ENCODE measurements around the gene PCSK1N.

Gene PCSK1N

DNA sequence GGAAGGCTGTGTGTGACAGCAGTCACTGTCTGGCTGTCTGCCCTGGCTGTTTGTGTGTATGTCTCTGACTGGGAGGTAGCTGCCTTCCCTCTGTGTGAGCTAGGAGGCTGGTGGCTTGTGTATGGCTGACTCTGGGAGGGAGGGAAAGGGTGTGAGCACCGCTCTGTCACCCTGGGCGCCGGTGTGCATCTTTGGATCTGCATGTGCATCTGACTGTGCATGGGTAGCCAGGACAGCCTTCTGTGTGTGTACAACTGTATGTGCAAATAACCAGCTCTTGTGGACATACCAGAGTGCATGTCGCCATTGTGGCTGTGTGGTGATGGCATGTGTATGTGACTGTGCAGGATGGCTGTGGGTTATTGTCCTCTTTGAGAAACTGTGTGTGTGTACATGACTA, 16.5 kb downstream of the PCSK1N start:
- H3K4me3 ChIP-seq (ENCODE audit: low read depth, low read length) = no peak overlapping the region
- TF ChIP-seq, protein P1, sequence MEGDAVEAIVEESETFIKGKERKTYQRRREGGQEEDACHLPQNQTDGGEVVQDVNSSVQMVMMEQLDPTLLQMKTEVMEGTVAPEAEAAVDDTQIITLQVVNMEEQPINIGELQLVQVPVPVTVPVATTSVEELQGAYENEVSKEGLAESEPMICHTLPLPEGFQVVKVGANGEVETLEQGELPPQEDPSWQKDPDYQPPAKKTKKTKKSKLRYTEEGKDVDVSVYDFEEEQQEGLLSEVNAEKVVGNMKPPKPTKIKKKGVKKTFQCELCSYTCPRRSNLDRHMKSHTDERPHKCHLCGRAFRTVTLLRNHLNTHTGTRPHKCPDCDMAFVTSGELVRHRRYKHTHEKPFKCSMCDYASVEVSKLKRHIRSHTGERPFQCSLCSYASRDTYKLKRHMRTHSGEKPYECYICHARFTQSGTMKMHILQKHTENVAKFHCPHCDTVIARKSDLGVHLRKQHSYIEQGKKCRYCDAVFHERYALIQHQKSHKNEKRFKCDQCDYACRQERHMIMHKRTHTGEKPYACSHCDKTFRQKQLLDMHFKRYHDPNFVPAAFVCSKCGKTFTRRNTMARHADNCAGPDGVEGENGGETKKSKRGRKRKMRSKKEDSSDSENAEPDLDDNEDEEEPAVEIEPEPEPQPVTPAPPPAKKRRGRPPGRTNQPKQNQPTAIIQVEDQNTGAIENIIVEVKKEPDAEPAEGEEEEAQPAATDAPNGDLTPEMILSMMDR (IDR thresholded peaks at IDR 0.05; ENCODE audit: control insufficient read depth, extremely low read depth, insufficient read depth) = no peak
- DNase-seq (ENCODE audit: low read depth) = no peak

DNA sequence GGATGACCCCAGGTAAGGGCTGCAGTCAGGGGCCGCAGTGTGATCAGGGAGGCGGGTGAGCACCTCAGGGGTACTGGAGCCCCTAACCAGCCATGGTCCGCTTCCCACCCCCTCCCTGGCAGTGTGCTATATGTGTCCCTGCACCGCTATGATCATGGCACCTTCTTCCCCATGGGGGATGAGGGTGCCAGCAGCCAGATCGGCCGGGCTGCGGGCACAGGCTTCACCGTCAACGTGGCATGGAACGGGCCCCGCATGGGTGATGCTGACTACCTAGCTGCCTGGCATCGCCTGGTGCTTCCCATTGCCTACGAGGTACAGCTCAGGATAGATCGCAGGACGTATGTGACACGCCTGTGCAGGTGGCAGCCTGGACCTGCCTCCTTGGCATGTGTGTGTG, 17.3 kb downstream of the PCSK1N start:
- H3K4me3 ChIP-seq (ENCODE audit: low read depth, low read length) = no peak overlapping the region
- DNase-seq (ENCODE audit: low read depth) = no peak
- TF ChIP-seq, protein P1 (IDR thresholded peaks at IDR 0.05; ENCODE audit: control insufficient read depth, extremely low read depth, insufficient read depth) = no peak

DNA sequence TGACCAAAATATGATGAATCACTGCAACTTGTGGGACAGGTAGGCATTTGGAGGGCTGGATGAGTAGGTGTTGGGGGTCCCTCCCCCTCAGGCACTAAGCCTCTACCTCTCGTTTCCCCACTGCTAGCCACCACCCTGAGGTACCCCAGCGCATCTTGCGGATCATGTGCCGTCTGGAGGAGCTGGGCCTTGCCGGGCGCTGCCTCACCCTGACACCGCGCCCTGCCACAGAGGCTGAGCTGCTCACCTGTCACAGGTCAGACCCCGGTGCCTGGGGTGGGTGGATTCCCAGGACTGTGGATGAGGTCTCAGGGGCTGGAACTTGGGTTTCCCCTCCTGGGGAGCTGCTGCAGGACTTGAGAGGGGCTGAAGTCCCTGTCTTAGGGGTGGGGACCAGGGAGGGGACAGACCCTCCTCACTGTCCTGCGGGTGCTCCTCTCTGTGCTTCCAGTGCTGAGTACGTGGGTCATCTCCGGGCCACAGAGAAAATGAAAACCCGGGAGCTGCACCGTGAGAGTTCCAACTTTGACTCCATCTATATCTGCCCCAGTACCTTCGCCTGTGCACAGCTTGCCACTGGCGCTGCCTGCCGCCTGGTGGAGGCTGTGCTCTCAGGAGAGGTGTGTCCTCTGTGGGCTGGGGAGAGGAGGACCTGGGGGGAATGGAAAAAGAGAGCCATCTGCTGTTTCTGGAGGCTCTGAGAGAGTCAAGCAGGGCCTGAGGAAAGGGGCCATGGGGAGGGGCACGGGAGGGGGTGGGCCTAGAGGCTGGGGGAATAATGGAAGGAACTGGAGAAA, 19.2 kb downstream of the PCSK1N start:
- no peak for DNase-seq (ENCODE audit: low read depth)
- H3K4me3 ChIP-seq (ENCODE audit: low read depth, low read length) = no peak overlapping the region
- TF ChIP-seq, protein P1 (IDR thresholded peaks at IDR 0.05; ENCODE audit: control insufficient read depth, extremely low read depth, insufficient read depth) = no peak

DNA sequence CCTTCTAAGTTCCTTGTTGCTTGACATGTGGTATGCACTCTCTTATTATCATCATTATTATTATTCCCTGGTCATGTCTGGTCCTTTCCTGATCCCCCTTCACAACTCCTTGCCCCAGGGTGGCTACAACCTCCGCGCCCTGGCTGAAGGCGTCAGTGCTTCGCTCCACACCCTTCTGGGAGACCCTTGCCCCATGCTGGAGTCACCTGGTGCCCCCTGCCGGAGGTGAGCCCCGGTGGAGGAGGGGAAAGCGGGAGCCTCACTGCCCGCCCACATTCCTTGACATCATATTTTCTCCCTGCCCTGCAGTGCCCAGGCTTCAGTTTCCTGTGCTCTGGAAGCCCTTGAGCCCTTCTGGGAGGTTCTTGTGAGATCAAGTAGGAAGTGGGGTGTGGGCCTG, 20.1 kb downstream of the PCSK1N start:
- TF ChIP-seq, protein P1 (IDR thresholded peaks at IDR 0.05; ENCODE audit: control insufficient read depth, extremely low read depth, insufficient read depth) = no peak
- no peak for DNase-seq (ENCODE audit: low read depth)
- H3K4me3 ChIP-seq (ENCODE audit: low read depth, low read length) = no peak overlapping the region

DNA sequence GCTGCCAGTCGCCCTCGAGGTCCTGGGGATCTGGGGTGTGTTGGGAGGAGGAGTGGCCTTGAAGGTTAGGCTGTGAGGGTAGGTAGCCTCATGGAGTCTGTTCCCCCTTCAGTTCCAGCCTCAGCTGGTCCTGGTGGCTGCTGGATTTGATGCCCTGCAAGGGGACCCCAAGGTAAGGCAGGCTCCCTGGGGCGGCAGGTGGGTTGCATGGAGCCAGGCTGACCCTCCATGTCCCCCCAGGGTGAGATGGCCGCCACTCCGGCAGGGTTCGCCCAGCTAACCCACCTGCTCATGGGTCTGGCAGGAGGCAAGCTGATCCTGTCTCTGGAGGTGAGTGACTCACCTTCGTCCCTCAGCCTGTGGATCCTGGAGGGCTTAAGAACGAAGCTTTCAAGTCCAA, 20.7 kb downstream of the PCSK1N start:
- TF ChIP-seq, protein P1 (IDR thresholded peaks at IDR 0.05; ENCODE audit: control insufficient read depth, extremely low read depth, insufficient read depth) = no peak
- no peak overlapping the region for H3K4me3 ChIP-seq (ENCODE audit: low read depth, low read length)
- no peak for DNase-seq (ENCODE audit: low read depth)

DNA sequence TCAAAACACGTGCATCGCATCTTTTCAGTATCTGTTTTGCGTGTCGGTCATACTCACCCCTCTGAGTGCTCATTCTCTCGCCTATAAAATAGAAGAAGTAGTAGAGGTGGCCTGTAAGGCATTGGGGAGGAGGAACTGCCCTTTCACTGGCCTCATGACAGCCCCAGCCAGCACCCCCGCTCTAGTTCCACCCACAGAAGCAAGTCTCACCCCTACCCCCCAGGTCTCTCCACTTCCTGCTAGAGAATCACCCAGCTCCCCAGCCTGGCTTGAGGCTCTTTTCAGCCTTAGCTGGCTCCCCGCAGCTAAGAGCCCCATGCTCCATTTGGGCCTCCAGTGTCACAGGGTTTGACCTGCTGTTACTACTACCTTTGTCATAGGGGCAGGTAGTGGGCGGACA, 21.8 kb downstream of the PCSK1N start:
- H3K4me3 ChIP-seq (ENCODE audit: low read depth, low read length) = no peak overlapping the region
- no peak for DNase-seq (ENCODE audit: low read depth)
- TF ChIP-seq, protein P1 (IDR thresholded peaks at IDR 0.05; ENCODE audit: control insufficient read depth, extremely low read depth, insufficient read depth) = no peak

DNA sequence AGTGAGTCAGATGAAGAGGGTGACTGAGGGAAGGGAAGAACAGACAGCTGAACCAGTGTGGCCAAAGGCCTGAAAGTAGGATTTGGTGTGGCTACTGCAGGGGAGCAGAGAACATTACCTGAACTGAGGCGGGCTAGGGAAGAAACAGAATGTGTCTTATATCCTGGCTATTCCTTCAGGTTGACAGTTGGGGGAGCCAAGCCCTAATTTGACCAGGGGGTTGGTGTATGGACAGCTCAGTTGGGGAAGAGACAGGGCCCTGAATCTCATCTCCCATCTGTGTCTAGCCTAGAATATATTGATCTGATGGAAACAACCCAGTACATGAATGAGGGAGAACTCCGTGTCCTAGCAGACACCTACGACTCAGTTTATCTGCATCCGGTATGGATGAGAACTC, 29.3 kb downstream of the PCSK1N start:
- TF ChIP-seq, protein P1 (IDR thresholded peaks at IDR 0.05; ENCODE audit: control insufficient read depth, extremely low read depth, insufficient read depth) = no peak
- no peak for DNase-seq (ENCODE audit: low read depth)
- H3K4me3 ChIP-seq (ENCODE audit: low read depth, low read length) = no peak overlapping the region

Measured in LNCaP clone FGC (cell line).